ENCODE data around the gene ARL10.

ARL10 gene

DNA sequence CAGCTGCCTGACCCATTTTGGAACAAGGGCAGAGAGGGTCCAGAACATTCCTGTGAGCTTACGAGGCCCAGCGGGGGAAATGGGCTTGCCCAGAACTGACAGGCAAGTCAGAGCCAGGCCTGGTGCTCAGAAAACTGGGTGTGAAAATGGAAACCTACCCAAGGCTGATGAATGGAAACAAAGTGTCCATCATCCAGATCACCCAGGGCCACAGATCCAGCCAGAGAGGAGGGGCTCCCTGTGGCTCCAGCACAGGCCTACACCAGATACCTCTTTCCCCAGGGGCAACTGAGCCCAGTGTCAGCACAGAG is 47.9 kb downstream of the ARL10 start:
- DNase-seq = no peak

- DNase-seq = no peak
Measured at GRCh38 chr5:176413709-176414191, 48.5 kb downstream of the ARL10 start.

GRCh38 chr5:176414704-176415103 is 49.4 kb downstream of the ARL10 start:
- DNase-seq = no peak

DNA sequence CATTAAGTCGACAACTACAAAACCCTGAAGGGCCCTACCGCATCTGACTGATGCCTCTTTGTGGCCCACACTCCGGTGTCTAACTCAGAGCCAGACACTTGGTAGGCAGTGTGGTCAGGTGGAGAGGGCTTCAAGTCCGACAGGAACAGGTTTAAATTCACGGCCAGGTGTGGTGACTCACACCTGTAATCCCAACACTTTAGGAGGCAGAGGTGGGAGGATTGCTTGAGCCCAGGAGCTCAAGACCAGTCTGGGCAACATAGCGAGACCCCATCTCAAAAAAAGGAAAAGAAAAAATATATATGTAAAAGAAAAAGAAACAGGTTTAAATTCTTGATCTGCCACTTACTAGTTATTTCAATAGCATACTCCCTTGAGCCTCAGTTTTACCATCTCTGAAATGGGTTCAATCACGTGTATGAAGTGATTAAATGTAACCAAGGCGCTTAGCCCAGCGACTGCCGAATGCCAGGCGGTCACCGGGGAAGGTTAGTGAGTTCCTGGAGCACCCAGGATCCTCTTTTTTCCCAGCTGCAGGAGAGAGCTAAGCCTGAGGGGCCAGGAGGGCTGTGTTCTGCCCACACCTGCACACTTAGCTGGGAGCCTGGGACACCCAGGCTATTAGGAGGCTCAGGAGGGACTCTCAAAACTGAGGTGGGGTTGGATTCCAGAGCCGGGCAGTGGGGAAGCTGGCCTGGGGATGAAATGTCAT is 50.1 kb downstream of the ARL10 start:
- no peak for DNase-seq

DNA sequence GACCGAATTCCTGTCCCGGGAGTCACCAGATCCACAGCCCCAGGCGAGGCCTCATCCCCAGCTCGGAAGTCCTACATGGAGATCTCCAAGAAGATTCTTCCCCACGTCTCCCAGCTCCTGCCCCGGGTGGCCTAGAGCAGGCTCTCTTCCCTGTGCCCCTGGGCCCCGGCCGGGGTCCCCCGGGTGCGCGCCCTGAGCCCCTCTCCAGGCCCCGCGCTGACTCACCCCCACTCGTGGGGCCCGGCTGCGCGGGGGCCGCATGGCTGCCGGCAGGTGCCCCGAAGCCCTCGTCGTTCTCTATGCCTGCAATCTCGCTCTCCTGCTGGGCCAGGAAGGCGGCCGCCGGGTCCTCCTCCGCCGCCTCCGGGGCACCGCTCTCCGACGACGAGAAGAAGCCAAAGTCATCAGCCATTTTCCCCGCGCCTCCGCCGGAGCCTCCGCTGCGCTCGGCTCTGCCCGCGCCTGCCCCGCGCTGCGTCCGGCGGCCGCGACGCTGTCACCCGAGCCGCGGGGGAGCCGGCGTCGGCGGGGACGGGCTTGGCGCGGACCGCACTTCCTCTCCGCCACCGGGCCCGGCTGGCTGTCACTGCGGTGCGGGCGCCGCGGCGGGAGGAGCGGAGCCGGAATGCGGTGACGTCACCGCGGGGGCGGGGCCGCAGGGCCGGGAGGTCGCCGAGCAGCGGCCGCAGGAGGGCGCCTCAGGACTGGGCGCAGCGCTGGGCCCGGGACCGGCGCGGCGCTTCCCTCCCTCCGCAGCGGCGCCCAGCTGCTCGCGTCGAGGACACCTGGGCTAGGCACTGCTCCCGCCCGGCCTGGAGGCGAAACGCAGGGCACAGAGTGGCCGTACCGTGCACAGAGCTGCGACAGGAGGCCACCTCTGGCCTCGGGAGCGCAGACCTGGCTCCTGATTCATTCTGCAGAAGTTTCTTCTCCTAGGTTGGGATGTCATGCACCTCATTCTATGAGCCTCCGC is 51.0 kb downstream of the ARL10 start, which contains the start of gene CLTB:
Gene CLTB (minus strand): TSS at position 588 of the 973 bp plus-strand sequence. CDS start 176 bp downstream, at position 412.
- DNase-seq = no peak

DNA sequence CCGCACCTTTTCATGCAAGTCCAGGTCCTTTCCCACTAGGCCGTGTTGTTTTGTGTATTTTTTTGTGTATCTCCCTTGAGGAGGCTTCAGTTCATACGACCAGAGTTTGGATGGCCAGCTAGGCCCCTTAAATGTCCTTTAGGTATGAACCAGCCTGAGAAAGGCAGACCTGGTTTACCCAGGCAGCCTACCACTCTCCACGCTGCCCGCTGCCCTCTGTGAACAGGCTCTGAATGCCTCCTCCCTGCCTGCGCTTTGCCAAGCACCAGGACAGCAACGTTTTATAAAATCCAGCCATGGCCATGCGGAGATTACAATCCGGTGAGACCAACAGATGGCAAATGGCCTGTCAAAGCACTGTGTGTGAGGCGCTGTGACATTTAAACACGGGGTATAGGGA is 51.7 kb downstream of the ARL10 start:
- DNase-seq = no peak

DNA sequence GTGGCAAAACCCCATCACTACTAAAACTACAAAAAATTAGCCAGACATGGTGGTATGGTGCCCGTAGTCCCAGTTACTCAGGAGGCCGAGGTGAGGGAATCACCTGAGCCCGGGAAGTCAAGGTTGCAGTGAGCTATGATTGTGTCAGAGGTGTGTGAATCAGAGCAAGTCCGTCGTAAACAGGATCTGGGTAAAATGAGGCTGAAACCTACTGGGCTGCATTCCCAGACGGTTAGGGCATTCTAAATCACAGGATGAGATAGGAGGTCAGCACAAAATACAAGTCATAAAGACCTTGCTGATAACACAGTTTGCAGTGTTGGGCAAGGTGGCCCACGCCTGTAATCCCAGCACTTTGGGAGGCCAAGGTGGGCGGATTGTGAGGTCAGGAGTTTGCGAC is 53.0 kb downstream of the ARL10 start:
- no peak for DNase-seq

DNA sequence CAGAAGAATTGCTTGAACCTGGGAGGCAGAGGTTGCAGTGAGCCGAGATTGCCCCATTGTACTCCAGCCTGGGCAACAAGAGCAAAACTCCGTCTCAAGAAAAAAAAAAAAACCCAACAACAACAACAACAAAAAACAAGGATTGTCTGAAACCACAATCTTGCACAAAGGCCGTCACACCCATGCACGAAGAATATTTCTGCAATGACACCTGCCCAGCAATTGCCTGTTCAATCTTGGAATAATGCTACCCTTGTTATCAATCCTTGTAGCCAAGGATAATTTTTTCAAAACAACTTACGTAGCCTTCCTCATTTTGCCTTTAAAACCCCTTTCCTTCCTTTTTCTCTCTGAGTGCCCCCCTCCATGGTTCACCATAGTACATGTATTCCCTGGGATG is 54.8 kb downstream of the ARL10 start:
- no peak for DNase-seq

DNA sequence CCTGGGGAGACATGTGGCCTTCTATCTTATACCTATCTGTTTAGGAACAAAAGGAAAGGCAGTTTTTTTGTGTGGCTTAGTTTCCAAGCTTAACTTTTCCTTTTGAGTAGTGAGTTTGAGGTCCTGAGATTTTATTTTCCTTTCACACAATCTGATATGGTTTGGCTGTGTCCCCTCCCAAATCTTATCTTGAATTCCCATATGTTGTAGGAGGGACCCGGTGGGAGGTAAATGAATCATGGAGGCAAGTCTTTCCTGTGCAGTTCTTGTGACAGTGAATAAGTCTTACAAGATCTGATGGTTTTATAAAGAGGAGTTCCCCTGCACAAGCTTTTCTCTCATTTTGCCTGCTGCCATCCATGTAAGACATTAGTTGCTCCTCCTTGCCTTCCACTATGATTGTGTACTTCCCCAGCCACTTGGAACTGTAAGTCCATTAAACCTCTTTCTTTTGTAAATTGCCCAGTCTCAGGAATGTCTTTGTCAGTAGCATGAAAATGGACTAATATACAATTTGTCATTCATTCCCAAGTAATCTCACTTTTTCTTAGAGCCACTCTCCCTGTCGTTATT is 55.8 kb downstream of the ARL10 start:
- DNase-seq = no peak

- no peak for DNase-seq
Measured at GRCh38 chr5:176424181-176424580, 58.9 kb downstream of the ARL10 start.

DNA sequence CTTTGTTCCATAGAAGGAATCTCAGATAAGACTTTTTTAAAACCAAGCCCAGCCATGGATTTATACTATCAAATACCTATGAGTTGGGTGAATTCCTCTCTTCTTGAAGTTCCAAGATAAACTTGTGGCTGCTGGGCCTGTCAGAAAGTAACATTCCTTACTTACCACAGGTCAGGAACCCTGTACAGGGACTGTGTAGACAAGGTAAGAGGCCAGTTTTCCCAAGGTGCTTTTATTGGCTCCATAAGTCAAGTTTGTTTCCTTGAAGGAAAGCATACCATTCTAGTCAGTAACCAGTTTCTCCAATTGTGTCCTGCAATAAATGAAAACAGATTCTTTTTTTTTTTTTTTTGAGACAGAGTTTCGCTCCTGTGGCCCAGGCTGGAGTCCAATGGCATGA is 59.9 kb downstream of the ARL10 start:
- DNase-seq = no peak

GRCh38 chr5:176425791-176426190 is 60.5 kb downstream of the ARL10 start:
- DNase-seq = no peak

GRCh38 chr5:176426876-176427275 is 61.6 kb downstream of the ARL10 start:
- DNase-seq = no peak

DNA sequence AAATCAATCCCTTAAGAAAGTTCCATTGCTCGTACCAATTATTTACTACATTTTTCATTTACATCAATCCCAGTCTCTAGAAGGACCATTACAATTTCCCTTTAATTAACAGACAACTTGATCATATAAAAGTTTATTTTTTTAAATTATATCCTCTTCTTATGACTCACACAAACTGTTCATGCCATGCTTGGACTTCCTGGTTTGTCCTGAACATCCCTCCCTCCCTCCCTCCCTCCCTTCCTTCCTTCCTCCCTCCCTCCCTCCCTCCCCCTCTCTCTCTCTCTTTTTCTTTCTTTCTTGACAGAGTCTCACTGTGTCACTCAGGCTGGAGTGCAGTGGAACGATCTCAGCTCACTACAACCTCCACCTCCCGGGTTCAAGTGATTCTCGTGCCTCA is 62.7 kb downstream of the ARL10 start:
- DNase-seq = no peak

DNA sequence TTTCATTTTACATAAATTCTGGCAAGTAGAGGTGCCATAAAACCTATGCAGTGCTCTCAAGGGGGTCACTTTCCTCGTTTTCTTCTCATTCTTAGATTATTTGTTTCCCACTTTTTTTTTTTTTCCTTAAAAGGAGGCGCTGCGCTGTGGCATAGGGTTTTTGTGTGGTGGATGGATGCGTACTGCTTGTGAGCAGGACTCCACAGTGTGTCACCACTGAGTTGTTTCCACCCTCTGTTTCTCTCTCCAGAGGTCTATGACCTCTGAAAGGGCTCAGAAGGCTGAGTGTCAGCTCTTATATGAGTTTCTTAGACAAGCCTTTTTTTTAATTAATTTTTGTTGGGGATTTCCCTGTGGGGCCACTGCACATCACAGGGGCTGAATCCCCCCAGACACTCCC is 64.7 kb downstream of the ARL10 start:
- DNase-seq = no peak
